B cell (primary cell): ENCODE results near the gene FHL1.

Experiments
- CTCF ChIP-seq: fragments of 200-600 bp; IDR thresholded peaks from one replicate; pipeline ENCODE4 v1.8.0; 2022; ENCODE audit warnings: antibody characterized with exemption, mild to moderate bottlenecking
- EZH2 ChIP-seq: IDR thresholded peaks from 2 replicates; pipeline ENCODE4 v1.6.1; 2012; ENCODE audit warnings: borderline replicate concordance, low read depth, mild to moderate bottlenecking, moderate library complexity, low read length; ENCODE audit not compliant: insufficient read depth, poor library complexity, severe bottlenecking

- no peak for TF ChIP-seq EZH2
- TF ChIP-seq CTCF = no peak
Measured at GRCh38 chrX:136195247-136195646, 47.9 kb downstream of the FHL1 start.
